HG03108 (cell line): Measurements from ENCODE around the gene PTPRS.

Source experiments
- ATAC-seq: cut with Tn5 transposase; IDR thresholded peaks from one replicate; pipeline ENCODE4 v1.9.1; 2021; ENCODE audit warnings: moderate library complexity; ENCODE audit not compliant: unreplicated experiment

PTPRS gene

DNA sequence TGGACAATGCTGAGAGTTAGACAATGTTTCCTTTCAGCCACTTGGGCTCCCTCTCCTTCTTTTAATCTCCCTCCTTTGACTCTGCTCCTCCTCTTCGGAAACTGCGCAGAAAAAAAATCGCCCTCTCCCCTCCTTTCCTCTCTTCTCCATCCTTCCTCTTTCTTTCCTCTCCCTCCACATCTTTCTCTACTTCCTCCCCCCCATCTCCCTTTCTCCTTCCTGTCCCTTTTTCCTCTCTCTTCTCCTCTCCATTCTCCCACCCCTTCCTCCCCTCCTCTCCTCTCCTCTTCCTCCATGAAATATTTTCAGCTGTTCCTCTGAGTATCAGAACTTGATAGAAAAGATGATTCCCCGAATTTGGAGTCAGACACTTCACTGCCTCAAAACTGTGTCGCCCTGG, 15.1 kb upstream of the PTPRS start:
- no peak for ATAC-seq

DNA sequence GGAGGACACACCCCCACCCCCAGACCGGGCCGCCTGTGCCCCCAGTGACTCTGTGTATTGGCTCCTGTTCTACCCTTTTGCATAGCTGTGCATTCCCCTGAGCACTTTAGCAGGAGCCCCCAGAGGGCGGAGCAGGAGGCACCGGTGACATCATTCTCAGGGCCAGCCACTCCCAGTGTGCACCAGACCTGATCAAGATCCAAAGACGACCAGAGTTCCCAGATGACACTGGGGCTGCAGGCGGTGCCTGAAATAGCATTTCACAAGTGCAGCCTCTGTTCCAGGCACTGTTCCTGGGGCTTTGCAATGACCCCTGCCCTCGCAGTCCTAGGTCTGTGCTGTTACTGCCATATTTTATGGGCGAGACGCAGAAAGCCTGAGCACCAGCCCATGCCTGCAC, 14.5 kb upstream of the PTPRS start:
- ATAC-seq: no peak

DNA sequence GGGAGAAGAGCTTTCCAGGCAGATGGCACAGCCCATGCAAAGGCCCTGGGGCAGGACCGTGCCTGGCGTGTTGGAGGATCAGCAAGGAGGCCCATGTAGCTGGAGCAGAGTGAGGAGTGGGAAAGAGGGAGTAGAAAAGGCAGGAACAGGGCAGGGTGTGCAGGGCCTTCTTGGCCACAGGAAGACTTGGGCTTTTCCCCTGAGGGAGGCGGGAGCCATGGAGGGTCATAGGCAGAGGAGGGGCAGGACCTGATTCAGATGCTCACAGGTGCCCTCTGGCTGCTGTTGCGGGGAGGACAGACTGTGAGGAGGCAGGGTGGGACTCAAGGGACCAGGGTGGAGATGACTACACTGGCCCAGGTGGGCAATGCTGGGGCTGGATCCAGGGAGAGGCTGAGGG, 13.8 kb upstream of the PTPRS start:
- no peak for ATAC-seq

GRCh38 chr19:5352229-5352763, 11.7 kb upstream of the PTPRS start:
- no peak for ATAC-seq

DNA sequence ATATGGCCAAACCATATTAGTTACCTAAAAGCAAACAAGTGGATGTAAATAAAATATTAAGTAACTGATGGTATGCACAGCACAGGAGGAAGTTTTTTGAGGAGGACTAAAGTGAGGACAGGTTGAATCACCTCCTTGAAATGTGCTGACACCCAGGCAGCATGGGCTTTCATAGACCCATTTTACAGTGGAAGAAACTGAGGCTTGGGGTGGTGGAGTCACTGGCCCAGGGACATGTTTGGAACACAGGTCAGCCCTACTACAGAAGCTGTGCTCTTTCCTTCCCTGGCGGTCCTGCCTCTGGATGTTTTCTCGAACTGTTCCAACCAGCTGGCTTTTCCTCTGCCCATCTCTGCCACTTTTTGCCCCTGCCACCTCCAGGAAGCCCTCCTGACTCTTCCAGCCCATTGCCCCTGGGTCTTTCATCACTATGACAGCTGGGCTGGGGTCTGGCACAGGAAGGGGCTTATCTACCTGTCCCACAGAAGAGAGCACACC, 11.2 kb upstream of the PTPRS start:
- ATAC-seq: no peak

GRCh38 chr19:5349041-5349440, 8.4 kb upstream of the PTPRS start:
- no peak for ATAC-seq

- ATAC-seq: no peak
Observed at GRCh38 chr19:5345895-5346386, 5.3 kb upstream of the PTPRS start.

- no peak for ATAC-seq
Observed at GRCh38 chr19:5343848-5344247, 3.2 kb upstream of the PTPRS start.

- ATAC-seq: no peak
Observed at GRCh38 chr19:5342573-5343201, 2.1 kb upstream of the PTPRS start.

DNA sequence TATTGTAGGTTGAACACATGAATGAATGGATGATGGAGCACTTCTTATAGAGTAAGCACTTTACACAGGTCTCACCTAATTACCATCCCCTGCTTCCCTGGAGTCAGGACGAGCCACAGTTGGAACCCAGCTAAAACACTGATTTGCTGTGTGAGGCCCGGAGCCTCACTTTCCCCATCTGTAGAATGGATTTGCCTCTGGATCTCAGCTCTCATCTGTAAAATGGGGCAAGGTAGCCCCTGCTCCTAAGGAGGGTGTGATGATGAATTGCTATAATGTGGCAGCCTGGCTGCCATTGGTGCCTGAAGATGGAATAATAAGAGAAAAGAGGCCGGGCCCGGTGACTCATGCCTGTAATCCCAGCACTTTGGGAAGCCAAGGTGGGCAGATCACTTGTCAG, 1.4 kb upstream of the PTPRS start:
- no peak for ATAC-seq

DNA sequence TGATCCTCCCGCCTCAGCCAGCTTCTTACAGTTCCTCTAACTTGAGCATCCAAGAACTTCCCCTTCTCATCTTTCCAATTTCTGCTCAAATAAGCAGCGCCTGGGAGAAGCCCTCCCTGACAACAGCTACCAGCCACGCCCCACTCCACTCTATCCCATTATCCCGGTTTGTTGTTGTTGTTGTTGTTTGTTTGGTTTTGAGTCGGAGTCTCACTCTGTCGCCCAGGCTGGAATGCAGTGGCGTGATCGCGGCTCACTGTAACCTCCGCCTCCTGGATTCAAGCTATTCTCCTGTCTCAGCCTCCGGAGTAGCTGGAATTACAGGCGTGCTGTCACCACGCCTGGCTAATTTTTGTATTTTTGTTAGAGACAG, 822 bp upstream of the PTPRS start:
- ATAC-seq: no peak

DNA sequence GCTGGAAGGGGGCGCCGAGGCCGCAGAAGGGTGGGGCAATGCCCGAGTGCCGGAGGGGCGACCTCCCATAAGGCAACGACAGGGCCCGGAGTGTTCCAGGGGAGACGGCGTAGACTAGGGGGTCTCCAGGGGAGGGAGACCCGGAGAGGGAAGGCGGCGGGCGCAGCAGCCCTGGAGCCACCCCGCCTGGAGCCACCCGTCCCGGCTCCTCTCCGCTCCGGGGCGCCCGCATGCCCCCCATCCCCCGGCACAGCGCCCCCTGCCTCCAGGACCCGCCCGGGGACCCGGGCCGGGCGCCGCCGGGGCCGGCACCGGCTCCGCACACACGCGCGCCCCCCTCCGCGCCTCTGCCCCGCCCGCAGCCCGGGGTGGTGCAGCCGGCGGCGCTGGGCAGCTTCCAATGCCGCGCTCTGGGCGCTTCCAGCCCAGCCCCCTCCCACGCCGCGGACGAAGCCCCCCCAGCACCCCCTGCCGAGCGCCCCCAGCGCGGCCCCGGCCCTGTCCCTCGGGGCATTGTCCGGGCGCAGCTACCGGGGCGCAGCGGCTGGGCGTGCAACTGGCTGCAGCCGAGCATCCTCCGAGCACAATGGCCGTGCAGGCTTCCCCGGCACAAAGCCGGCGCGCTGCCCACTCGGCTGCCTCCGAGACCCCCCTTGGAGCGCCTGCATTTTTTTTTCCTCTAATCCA, 519 bp downstream of the PTPRS start:
- no peak for ATAC-seq

DNA sequence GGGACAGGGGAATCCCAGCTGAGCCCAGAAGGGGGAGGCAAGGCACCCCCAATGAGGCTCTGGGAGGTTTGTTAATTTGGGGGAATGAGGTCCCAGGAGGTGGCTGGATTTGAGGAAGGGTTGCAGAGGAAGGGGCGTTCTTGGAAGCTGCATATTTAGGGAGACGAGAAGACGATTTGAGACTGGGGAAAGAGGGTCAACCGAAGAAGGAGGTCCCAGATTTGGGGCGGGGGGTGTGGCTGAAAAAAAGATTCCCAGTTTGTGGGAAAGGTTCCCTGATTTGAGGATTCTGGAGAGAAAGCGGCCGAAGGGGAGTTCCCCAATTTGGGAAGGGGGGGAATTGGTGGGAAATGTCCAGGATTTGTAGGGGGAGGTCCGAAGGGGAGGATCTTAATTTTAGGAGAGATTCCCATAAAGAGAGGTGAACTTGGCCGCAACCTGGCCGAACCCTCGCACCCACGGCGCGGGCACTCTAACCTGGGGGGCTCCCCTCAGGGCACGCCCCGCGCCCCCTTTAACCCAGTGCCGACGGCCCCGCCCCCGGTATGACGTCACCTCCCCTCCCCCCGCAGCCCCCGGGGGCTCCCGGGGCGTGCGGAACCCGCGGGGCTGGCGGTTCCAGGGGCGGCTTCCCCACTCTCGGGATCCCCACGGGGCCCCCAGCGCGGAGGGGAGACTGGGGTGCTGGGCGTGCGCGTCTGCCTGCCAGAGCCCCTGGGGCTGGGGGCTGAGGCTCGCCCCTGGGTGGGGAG, 1.2 kb downstream of the PTPRS start:
- no peak for ATAC-seq

DNA sequence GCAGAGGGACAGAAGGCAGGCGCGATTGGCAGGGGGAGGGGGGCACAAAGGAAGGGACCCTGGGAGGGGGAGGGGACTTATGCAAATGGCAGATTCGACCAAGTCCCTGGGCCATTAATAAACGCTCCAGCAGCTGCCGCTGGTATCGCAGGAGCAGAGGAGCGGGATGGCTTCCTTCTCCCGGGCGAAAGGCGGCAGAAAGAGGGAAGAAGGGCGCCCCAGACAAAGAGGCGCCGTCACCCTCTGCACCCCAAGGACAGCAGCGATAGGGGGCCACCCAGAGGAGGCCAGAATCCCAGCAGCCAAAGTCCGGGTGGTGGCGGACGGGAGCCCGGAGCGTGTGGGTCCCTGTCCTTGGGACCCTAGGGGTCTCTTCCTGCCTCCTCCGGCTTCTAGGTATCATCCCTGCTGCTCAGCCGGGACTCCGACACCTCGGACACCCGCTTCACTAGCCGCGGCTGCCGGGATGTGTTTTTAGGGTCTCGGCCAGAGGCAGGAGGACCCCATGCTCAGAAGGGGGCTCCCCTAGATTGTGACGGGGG, 1.9 kb downstream of the PTPRS start:
- no peak for ATAC-seq

DNA sequence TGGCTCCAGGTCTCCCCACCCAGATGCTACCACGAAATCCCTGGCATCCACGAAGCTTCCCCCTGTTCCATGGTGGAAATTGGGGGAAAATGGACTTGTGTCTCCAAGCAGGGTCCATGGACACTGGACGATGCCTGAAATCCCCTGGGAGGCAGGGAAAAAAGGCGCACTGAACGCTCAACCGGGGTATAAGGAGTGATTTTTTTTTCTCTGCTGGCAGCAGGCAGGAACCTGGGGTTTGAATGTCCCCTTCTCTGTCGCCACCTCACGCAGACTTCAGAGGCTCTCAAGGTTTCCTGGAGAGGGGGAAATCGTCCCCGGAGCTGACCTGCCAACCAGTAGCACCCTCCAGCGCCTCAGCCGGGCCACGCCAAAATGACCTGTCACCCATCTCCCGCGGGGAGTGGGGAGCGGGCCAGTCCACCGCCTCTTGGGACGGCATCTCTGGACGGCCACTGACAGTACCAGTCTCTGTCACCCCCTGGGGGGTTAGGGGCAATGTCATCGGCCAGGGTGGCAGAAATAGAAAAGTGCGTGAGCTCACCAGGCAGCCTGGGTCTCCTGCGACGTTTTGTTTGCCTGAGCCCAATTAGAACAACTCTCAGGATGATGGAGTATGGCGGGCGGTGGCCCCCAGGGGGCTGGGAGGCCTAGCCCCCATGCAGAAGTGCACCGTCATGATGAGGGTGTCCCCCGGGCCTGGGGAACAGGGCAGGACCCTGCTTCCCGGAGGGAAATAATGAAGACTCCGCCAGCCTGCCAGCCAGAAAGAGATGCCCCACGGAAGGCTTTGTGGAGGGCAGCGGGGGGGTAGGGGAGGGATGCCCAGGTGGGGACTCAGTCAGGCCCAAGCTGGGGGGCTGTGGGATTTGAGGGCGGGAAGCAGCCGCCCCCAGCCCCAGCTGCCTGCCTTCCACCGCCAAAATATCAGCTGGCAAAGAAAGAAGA, 2.6 kb downstream of the PTPRS start:
- no peak for ATAC-seq

DNA sequence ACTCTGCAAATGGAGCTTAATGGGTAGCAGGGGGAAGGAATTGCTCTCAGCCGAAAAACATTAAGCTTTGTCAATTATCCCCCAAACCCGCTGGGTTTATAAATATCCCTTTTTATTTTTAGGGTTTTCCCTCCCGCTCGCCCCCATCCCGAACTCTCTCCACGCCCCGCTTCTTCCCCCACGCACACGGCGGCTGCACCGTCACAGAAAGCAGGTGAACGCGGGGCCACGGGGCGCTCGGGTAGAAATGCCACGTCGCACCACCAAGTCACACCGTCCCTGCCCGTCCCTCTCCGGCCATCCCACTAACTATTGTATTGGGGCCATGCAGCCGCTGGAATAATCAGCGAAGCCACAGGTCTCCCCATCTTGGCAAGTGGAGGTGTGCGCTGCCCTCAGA, 3.5 kb downstream of the PTPRS start:
- no peak for ATAC-seq

DNA sequence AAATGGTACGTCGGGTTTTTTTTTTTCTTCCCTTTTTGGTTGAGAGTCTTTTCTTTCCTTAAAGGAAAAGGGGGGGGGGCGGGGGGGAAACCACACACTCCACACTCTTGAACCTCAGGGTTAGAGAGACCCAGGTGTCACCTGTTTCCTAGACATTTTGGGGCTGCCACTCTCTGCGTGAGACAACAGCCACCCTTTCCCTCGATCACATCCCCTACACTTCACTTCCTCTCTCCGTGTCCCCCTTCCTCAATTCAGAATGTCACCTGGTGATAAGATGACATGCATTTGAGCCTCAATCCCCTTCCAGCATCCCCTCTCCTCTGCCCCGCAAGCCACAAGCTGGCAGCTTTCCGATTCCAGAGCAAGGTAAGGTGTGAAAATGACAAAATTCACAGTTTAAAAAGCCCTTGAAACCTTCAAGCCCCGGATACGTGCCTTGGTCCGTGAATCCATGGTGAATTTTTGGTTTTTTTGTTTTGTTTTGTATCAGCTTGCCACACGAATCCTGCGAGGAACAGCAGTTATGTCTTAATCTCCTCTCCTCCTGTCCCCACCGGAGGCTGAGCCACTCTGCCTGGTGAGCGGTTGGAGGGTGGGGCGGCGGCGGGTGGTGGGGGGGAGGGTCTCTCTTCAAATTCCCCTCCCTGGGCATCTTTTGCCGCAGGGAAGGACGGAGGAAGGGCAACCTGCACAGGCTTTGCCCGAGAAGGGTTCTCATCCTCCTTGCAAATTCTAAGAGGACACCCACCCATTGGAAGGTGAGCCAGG, 4.2 kb downstream of the PTPRS start:
- no peak for ATAC-seq

- ATAC-seq: no peak
Observed at GRCh38 chr19:5335593-5335992, 5.0 kb downstream of the PTPRS start.

GRCh38 chr19:5334824-5335500, 5.7 kb downstream of the PTPRS start:
- ATAC-seq: no peak
